Tibial nerve (tissue), 4 donors: ENCODE results near the gene UPP1. TPM values are rescaled to one million over a fixed set of nuclear protein-coding genes. Genes with fewer than 3 reads are reported as not detected.

Experiments used
- DNase-seq, 2 donors: peaks; one replicate each; pipeline ENCODE4 v3.0.0-alpha.2; 2019; ENCODE audit warnings: low spot score in 2 of 2
- H3K27ac ChIP-seq, 4 donors: fragments of 200-600 bp; sonication (generic) in 3 of 4; one replicate each; pipeline ENCODE4 v1.5.1; 2017 to 2019; ENCODE audit warnings: mild to moderate bottlenecking in 1 of 4
- H3K27me3 ChIP-seq, 2 donors: fragments of 200-600 bp; sonication (generic) in 1 of 2; one replicate each; pipeline versions ENCODE4 v1.5.1 to v1.6.0; 2017 to 2019
- H3K36me3 ChIP-seq, 3 donors: fragments of 200-600 bp; sonication (generic); one replicate each; pipeline ENCODE4 v1.5.1; 2018 to 2019
- H3K4me1 ChIP-seq, 4 donors: fragments of 200-600 bp; sonication (generic) in 3 of 4; one replicate each; pipeline ENCODE4 v1.5.1; 2017 to 2019
- H3K4me3 ChIP-seq, 4 donors: fragments of 200-600 bp; sonication (generic) in 3 of 4; one replicate each; pipeline ENCODE4 v1.5.1; 2017 to 2019; ENCODE audit warnings: mild to moderate bottlenecking in 1 of 4, moderate library complexity in 1 of 4
- H3K9me3 ChIP-seq, 4 donors: fragments of 200-600 bp; sonication (generic) in 3 of 4; one replicate each; pipeline ENCODE4 v1.5.1; 2017 to 2019
- EP300 ChIP-seq, 2 donors: sonication (generic); formaldehyde crosslinking; IDR thresholded peaks; one replicate each; pipeline ENCODE4 v1.6.1; 2017; ENCODE audit warnings: antibody characterized with exemption in 2 of 2, mild to moderate bottlenecking in 1 of 2
- POLR2A ChIP-seq, 2 donors: fragments of 450-650 bp; IDR thresholded peaks; one replicate each; pipeline ENCODE4 v1.6.1; 2017; ENCODE audit warnings: antibody characterized with exemption in 2 of 2, mild to moderate bottlenecking in 2 of 2, moderate library complexity in 2 of 2
- WGBS, 2 donors: methylation state at CpG; one replicate each; pipeline ENCODE4 v1.1.5; 2018; 5-methylcytosine and 5-hydroxymethylcytosine counted together
- total RNA-seq, 4 donors: library from RNA; depleted of rRNA; stranded (reverse); fragments of >200 nt; gene quantifications; one replicate each; pipeline ENCODE4 v1.1.0, GENCODE V29; 2016
- TF ChIP-seq, protein P1 (sequence below), 5 experiments: fragments of 200-600 bp in 3 of 5; fragments of 450-650 bp in 2 of 5; sonication (generic) in 3 of 5; IDR thresholded peaks; one replicate each; pipeline ENCODE4 v1.5.1; 2016 to 2019; ENCODE audit warnings: antibody characterized with exemption in 5 of 5, mild to moderate bottlenecking in 3 of 5, moderate library complexity in 2 of 5

The UPP1 gene
- total RNA-seq, 4 donors from 2014 or later = 14.2 to 36.9 (median 19.0) TPM

DNA sequence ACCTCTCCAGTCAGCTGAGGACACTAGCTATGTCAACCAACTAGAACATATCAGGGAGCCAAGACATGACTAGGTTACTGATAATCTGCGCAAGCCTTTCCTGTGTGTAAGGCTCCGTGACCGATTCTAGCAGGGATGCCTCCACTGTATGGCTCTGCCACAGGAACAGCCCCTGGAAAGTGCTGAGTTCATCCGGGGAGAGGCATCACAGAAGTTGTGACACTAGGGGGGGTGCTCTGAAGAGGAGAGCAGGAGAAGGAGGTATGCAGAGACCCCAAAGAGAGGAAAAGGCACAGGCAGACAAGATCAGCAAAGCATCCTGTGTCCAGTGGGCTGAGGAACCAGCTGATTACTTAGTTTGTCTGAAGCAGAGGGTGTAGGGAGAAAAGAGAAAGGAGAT, 13.5 kb downstream of the UPP1 start:
- Histone ChIP-seq H3K4me1 (peaks cover 0 to 6% (median 0%) of the 10 kb centered on the region in 4 donors), H3K4me3 (no peak overlapping the region), H3K27me3 (no peaks in the 10 kb centered on the region), H3K36me3 (peaks cover 0 to 92% (median 9%) of the 10 kb centered on the region in 3 donors), H3K9me3 (no peaks in the 10 kb centered on the region), H3K27ac (no peak overlapping the region)
- WGBS, 2 donors = 90 to 98% methylated on average over 4 of the region's 4 CpGs
- TF ChIP-seq, protein P1, sequence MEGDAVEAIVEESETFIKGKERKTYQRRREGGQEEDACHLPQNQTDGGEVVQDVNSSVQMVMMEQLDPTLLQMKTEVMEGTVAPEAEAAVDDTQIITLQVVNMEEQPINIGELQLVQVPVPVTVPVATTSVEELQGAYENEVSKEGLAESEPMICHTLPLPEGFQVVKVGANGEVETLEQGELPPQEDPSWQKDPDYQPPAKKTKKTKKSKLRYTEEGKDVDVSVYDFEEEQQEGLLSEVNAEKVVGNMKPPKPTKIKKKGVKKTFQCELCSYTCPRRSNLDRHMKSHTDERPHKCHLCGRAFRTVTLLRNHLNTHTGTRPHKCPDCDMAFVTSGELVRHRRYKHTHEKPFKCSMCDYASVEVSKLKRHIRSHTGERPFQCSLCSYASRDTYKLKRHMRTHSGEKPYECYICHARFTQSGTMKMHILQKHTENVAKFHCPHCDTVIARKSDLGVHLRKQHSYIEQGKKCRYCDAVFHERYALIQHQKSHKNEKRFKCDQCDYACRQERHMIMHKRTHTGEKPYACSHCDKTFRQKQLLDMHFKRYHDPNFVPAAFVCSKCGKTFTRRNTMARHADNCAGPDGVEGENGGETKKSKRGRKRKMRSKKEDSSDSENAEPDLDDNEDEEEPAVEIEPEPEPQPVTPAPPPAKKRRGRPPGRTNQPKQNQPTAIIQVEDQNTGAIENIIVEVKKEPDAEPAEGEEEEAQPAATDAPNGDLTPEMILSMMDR (IDR thresholded peaks at IDR 0.05) = no peak
- TF ChIP-seq POLR2A (IDR thresholded peaks at IDR 0.05) = no peak
- no peak for TF ChIP-seq EP300 (IDR thresholded peaks at IDR 0.05)
- no peak for DNase-seq

DNA sequence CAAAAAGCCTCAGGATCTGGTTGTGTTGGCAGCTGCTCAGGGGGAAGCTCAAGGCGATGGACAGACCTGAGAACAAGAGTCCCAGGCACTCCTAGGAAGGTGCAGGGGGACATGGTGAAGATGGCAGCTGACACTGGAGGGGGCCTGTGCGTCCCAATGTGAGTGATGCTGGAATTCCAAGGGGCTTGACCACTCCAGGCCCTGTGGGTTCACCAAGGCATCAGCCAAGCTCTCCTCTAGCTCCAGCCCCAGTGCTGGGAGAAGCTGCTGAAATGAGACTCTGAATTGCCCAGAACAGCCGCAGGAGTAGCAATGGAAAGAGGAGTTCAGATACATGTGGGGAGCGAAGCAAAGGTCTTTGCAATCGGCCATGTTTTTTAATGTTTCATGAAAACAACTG, 16.0 kb downstream of the UPP1 start:
- WGBS, 2 donors = 95 to 97% methylated on average over 5 of the region's 5 CpGs
- no peak for TF ChIP-seq EP300 (IDR thresholded peaks at IDR 0.05)
- TF ChIP-seq, protein P1 (IDR thresholded peaks at IDR 0.05) = no peak
- TF ChIP-seq POLR2A (IDR thresholded peaks at IDR 0.05) = no peak
- DNase-seq = no peak
- H3K27ac ChIP-seq = no peak overlapping the region
- no peaks in the 10 kb centered on the region for H3K4me1 ChIP-seq
- H3K9me3 ChIP-seq = no peaks in the 10 kb centered on the region
- peaks cover 0 to 85% (median 9%) of the 10 kb centered on the region in 3 donors for H3K36me3 ChIP-seq
- no peak overlapping the region for H3K4me3 ChIP-seq
- no peaks in the 10 kb centered on the region for H3K27me3 ChIP-seq

DNA sequence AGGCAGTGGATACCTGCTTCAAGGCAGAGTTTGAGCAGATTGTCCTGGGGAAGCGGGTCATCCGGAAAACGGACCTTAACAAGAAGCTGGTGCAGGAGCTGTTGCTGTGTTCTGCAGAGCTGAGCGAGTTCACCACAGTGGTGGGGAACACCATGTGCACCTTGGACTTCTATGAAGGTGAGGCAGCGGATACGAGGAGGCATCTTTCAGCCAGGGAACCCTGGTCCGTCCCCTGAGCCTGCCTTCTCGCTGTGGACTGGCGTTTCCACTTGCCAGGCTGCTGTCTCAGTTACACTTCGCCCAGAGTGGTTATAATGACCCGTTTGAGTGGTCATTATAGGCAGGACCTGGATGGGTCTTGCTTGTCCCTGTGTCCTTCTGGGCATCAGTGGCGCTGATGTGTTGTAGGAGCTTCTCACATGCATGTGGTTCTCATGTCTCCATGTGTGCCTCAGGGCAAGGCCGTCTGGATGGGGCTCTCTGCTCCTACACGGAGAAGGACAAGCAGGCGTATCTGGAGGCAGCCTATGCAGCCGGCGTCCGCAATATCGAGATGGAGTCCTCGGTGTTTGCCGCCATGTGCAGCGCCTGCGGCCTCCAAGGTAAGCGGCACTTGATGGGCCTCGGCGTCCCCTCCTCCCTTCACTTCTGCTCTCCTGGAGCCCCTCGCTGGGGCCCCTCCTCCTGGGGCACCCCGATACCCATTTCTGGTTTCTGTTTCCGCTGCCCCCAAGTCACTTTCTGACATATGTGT, 18.0 kb downstream of the UPP1 start:
- TF ChIP-seq POLR2A (IDR thresholded peaks at IDR 0.05) (no peak), EP300 (IDR thresholded peaks at IDR 0.05) (no peak)
- TF ChIP-seq, protein P1 (IDR thresholded peaks at IDR 0.05) = no peak
- no peak overlapping the region for H3K4me3 ChIP-seq
- no peaks in the 10 kb centered on the region for H3K4me1 ChIP-seq
- no peaks in the 10 kb centered on the region for H3K9me3 ChIP-seq
- no peak for DNase-seq
- no peaks in the 10 kb centered on the region for H3K27me3 ChIP-seq
- WGBS, 2 donors = 93 to 95% methylated on average over 29 of the region's 29 CpGs
- H3K27ac ChIP-seq = no peak overlapping the region
- H3K36me3 ChIP-seq = peaks cover 0 to 71% (median 3%) of the 10 kb centered on the region in 3 donors

DNA sequence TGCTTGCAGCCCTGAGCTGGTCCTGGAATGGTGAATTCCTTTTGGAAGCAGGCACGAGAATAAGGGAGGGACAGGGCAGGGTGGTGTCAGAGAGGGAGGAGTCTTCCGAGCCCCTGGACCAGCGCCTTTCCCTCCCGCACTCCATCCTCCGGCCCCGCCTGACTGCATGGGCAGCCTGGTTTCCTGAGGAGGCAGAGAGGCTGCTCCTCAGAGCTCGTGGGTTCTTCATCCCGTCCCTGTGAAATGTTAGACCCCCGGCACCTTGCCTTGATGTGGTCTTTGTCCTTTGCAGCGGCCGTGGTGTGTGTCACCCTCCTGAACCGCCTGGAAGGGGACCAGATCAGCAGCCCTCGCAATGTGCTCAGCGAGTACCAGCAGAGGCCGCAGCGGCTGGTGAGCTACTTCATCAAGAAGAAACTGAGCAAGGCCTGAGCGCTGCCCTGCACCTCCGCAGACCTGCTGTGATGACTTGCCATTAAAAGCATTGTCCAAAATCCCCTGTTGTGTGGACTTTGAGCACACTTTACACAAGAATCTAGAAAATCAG, 18.9 kb downstream of the UPP1 start:
- Histone ChIP-seq H3K27me3 (no peaks in the 10 kb centered on the region), H3K4me1 (no peaks in the 10 kb centered on the region), H3K27ac (no peak overlapping the region), H3K9me3 (no peaks in the 10 kb centered on the region), H3K4me3 (no peak overlapping the region), H3K36me3 (peaks cover 0 to 62% (median 3%) of the 10 kb centered on the region in 3 donors)
- DNase-seq = no peak
- TF ChIP-seq POLR2A (IDR thresholded peaks at IDR 0.05) (no peak), EP300 (IDR thresholded peaks at IDR 0.05) (no peak)
- TF ChIP-seq, protein P1 (IDR thresholded peaks at IDR 0.05) = no peak
- 88 to 89% methylated on average over 18 of the region's 18 CpGs for WGBS, 2 donors
